ENCODE measurements around the gene MCRIP1. TPM values are rescaled to one million over a fixed set of nuclear protein-coding genes. Genes with fewer than 3 reads are reported as not detected.

The MCRIP1 gene
- total and polyA plus RNA-seq, 5 donors: 88.1 to 146 (median 102) TPM

GRCh38 chr17:81839301-81839700 is 6.2 kb upstream of the MCRIP1 start:
- intact Hi-C loops (cut with DNase I): no loop called here
- no peak for ATAC-seq
- H3K4me3 ChIP-seq (ENCODE audit: low read length): no peak overlapping the region
- H3K27me3 ChIP-seq (ENCODE audit: control insufficient read depth, insufficient read depth): no peaks in the 10 kb centered on the region
- peak in 1 of 3 donors; percentile 42 for DNase-seq
- WGBS: 78% methylated on average over 15 of the region's 15 CpGs
- H3K4me1 ChIP-seq (ENCODE audit: control insufficient read depth, insufficient read depth, low read length): no peaks in the 10 kb centered on the region
- H3K27ac ChIP-seq (ENCODE audit: low read length): no peak overlapping the region
- no peaks in the 10 kb centered on the region for H3K9me3 ChIP-seq (ENCODE audit: control insufficient read depth, low read length)

DNA sequence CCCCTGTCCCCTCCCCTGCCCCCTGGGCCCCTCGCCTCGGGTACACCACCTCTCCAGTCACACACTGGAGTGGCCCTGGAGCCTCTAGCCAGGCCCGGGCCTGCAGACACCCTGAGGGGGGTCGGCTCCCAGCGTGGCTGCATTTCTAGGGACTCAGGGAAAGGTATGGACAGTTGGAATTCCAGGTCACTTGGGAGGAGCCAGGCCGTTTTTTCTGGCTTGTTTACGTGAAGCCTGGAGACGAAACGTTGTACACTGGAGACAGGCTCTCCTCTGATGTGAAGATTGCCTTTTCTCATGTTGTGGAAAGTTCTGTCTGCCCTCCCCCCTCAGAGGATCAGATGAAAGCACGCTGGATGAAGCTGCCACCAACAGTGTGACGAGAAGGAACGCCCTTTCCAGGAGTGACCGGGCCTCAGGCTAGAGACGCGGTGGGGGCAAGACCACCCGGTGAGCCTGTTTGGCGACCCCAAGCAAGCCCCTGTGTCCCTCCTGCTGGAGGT is 5.7 kb upstream of the MCRIP1 start:
- 44% methylated on average over 17 of the region's 17 CpGs for WGBS

GRCh38 chr17:81837641-81838040 is 4.5 kb upstream of the MCRIP1 start:
- WGBS: 72% methylated on average over 9 of the region's 9 CpGs
- intact Hi-C loops (cut with DNase I): no loop called here

More for the DNA sequence above, 5.7 kb upstream of the MCRIP1 start:
- no peak overlapping the region for H3K27ac ChIP-seq (ENCODE audit: low read length)
- peak in 1 of 3 donors; percentile 43 for DNase-seq
- no peaks in the 10 kb centered on the region for H3K4me1 ChIP-seq (ENCODE audit: control insufficient read depth, insufficient read depth, low read length)
- no peak overlapping the region for H3K4me3 ChIP-seq (ENCODE audit: low read length)
- no peak for ATAC-seq
- no peaks in the 10 kb centered on the region for H3K27me3 ChIP-seq (ENCODE audit: control insufficient read depth, insufficient read depth)
- H3K9me3 ChIP-seq (ENCODE audit: control insufficient read depth, low read length): no peaks in the 10 kb centered on the region
- intact Hi-C loops (cut with DNase I): no loop called here

DNA sequence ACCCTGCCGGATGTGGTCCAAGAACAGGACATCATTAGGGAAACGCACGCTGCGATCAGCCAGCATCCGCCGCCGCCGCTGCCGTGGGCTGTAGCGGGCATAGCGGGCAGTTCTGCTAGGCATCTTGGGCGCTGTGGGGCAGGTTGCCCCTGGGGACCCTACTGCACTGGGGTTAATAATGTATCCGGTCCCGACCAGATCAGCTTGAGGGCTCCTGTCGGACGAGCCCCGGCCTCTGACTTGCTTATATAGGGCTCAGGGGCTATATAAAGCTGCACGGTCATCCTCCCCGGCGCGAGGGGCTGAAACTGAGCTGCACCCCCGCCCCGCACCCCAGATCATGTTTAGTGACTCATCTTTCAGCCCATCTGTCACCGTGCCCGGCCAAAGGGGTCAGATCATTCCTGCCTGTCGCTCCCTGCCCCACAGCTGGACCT is 1.8 kb upstream of the MCRIP1 start, which contains the start of gene PPP1R27:
PPP1R27 (minus strand) TSS at position 220 of the 437 bp plus-strand sequence; CDS start at position 123, 97 bp downstream.
- H3K9me3 ChIP-seq (ENCODE audit: control insufficient read depth, low read length): no peaks in the 10 kb centered on the region
- peak in 1 of 3 donors; percentile 50 for DNase-seq
- no peak within 1 kb of the TSS for H3K27ac ChIP-seq (ENCODE audit: low read length)
- H3K4me1 ChIP-seq (ENCODE audit: control insufficient read depth, insufficient read depth, low read length): peaks cover 6% of the 10 kb centered on the region
- H3K4me3 ChIP-seq (ENCODE audit: low read length): peak within 1 kb of the TSS; percentile 94
- 91% methylated on average over 26 of the region's 26 CpGs for WGBS
- intact Hi-C loops (cut with DNase I): no loop called here
- no peaks in the 10 kb centered on the region for H3K27me3 ChIP-seq (ENCODE audit: control insufficient read depth, insufficient read depth)
- ATAC-seq: no peak

More at GRCh38 chr17:81837641-81838040, 4.5 kb upstream of the MCRIP1 start:
- Histone ChIP-seq H3K4me3 (ENCODE audit: low read length) (no peak overlapping the region), H3K27ac (ENCODE audit: low read length) (no peak overlapping the region), H3K4me1 (ENCODE audit: control insufficient read depth, insufficient read depth, low read length) (no peaks in the 10 kb centered on the region), H3K9me3 (ENCODE audit: control insufficient read depth, low read length) (no peaks in the 10 kb centered on the region), H3K27me3 (ENCODE audit: control insufficient read depth, insufficient read depth) (no peaks in the 10 kb centered on the region)
- ATAC-seq: no peak
- DNase-seq: no peak

- intact Hi-C loops (cut with DNase I): no loop called here
- H3K4me1 ChIP-seq (ENCODE audit: control insufficient read depth, insufficient read depth, low read length): peaks cover 6% of the 10 kb centered on the region
- no peak for ATAC-seq
- no peaks in the 10 kb centered on the region for H3K27me3 ChIP-seq (ENCODE audit: control insufficient read depth, insufficient read depth)
- DNase-seq: no peak
- H3K4me3 ChIP-seq (ENCODE audit: low read length): peak overlapping the region; percentile 94
- no peak overlapping the region for H3K27ac ChIP-seq (ENCODE audit: low read length)
- WGBS: 82% methylated on average over 31 of the region's 31 CpGs
- H3K9me3 ChIP-seq (ENCODE audit: control insufficient read depth, low read length): no peaks in the 10 kb centered on the region
Measured at GRCh38 chr17:81833921-81834830, 1.1 kb upstream of the MCRIP1 start.

- Histone ChIP-seq H3K9me3 (ENCODE audit: control insufficient read depth, low read length) (no peaks in the 10 kb centered on the region), H3K4me3 (ENCODE audit: low read length) (peak overlapping the region; percentile 94), H3K27me3 (ENCODE audit: control insufficient read depth, insufficient read depth) (no peaks in the 10 kb centered on the region), H3K4me1 (ENCODE audit: control insufficient read depth, insufficient read depth, low read length) (peaks cover 6% of the 10 kb centered on the region), H3K27ac (ENCODE audit: low read length) (peak overlapping the region; percentile 85)
- peak; percentile 6 to 46 for ATAC-seq
- intact Hi-C loops (cut with DNase I): no loop called here
- under 1% methylated on average over 65 of the region's 65 CpGs for WGBS
- DNase-seq: peak in 1 of 3 donors; percentile 71
Measured at GRCh38 chr17:81832608-81833159, 407 bp downstream of the MCRIP1 start.

GRCh38 chr17:81831957-81832607 is 1.0 kb downstream of the MCRIP1 start:
- ATAC-seq (peak; percentile 11 to 17), DNase-seq (no peak)
- Histone ChIP-seq H3K9me3 (ENCODE audit: control insufficient read depth, low read length) (no peaks in the 10 kb centered on the region), H3K27ac (ENCODE audit: low read length) (peak overlapping the region; percentile 85), H3K4me3 (ENCODE audit: low read length) (peak overlapping the region; percentile 94), H3K27me3 (ENCODE audit: control insufficient read depth, insufficient read depth) (no peaks in the 10 kb centered on the region), H3K4me1 (ENCODE audit: control insufficient read depth, insufficient read depth, low read length) (peaks cover 6% of the 10 kb centered on the region)
- intact Hi-C loops (cut with DNase I): no loop called here
- WGBS: 15% methylated on average over 18 of the region's 18 CpGs

- H3K4me1 ChIP-seq (ENCODE audit: control insufficient read depth, insufficient read depth, low read length): peaks cover 6% of the 10 kb centered on the region
- no peaks in the 10 kb centered on the region for H3K9me3 ChIP-seq (ENCODE audit: control insufficient read depth, low read length)
- no peaks in the 10 kb centered on the region for H3K27me3 ChIP-seq (ENCODE audit: control insufficient read depth, insufficient read depth)
- intact Hi-C loops (cut with DNase I): no loop called here
- DNase-seq (no peak), ATAC-seq (no peak)
- H3K4me3 ChIP-seq (ENCODE audit: low read length): no peak overlapping the region
- H3K27ac ChIP-seq (ENCODE audit: low read length): peak overlapping the region; percentile 85
- WGBS: 81% methylated on average over 7 of the region's 7 CpGs
Measured at GRCh38 chr17:81831563-81831956, 1.5 kb downstream of the MCRIP1 start.

GRCh38 chr17:81829858-81830257 is 3.2 kb downstream of the MCRIP1 start:
- WGBS: 90% methylated on average over 6 of the region's 6 CpGs
- Histone ChIP-seq H3K9me3 (ENCODE audit: control insufficient read depth, low read length) (no peaks in the 10 kb centered on the region), H3K27me3 (ENCODE audit: control insufficient read depth, insufficient read depth) (no peaks in the 10 kb centered on the region), H3K4me1 (ENCODE audit: control insufficient read depth, insufficient read depth, low read length) (peaks cover 10% of the 10 kb centered on the region), H3K27ac (ENCODE audit: low read length) (no peak overlapping the region), H3K4me3 (ENCODE audit: low read length) (no peak overlapping the region)
- intact Hi-C loops (cut with DNase I): no loop called here
- DNase-seq (no peak), ATAC-seq (no peak)

DNA sequence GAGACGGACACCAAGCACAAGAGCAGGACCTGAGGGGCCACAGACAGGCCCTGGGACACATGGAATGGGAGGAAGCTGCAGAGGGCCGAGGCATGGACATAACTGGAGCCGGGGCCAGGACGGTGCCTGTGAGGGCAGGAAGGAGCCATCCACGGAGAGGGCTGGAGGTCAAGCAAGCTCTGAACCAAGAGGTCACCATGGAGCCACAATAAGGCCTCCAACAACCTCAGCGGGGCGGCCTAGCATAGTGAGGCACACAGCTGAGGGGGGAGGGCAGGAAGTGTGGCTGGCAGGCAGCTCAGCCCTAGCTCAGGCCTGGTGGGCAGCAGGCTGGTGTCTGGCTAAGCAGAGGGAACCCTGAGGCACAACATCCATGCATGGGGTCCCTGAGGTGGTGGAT is 4.4 kb downstream of the MCRIP1 start:
- Histone ChIP-seq H3K4me1 (ENCODE audit: control insufficient read depth, insufficient read depth, low read length) (peaks cover 10% of the 10 kb centered on the region), H3K27me3 (ENCODE audit: control insufficient read depth, insufficient read depth) (no peaks in the 10 kb centered on the region), H3K27ac (ENCODE audit: low read length) (no peak overlapping the region), H3K9me3 (ENCODE audit: control insufficient read depth, low read length) (no peaks in the 10 kb centered on the region), H3K4me3 (ENCODE audit: low read length) (no peak overlapping the region)
- 80% methylated on average over 7 of the region's 7 CpGs for WGBS
- ATAC-seq: no peak
- intact Hi-C loops (cut with DNase I): no loop called here
- DNase-seq: no peak
